Esophagus muscularis mucosa (tissue), 4 donors: Measurements from ENCODE around the gene SDK1. TPM values are rescaled to one million over a fixed set of nuclear protein-coding genes. Genes with fewer than 3 reads are reported as not detected.

ENCODE experiments used
- DNase-seq: peaks from one replicate; pipeline ENCODE4 v3.0.0-alpha.2; 2017; ENCODE audit errors: extremely low spot score
- H3K27ac ChIP-seq, 4 donors: fragments of 200-600 bp; sonication (generic); replicated peaks in 1 of 4; 1 replicate in 3 of 4; 2 replicates in 1 of 4; pipeline ENCODE4 v1.5.1; 2016 to 2019; ENCODE audit warnings: mild to moderate bottlenecking in 1 of 4
- H3K27me3 ChIP-seq, 4 donors: fragments of 200-600 bp; sonication (generic); one replicate each; pipeline versions ENCODE4 v1.5.1 to v1.6.0; 2016 to 2019
- H3K36me3 ChIP-seq, 4 donors: fragments of 200-600 bp; sonication (generic); one replicate each; pipeline ENCODE4 v1.5.1; 2016 to 2019
- H3K4me1 ChIP-seq, 4 donors: fragments of 200-600 bp; sonication (generic); one replicate each; pipeline ENCODE4 v1.5.1; 2016 to 2019
- H3K4me3 ChIP-seq, 4 donors: fragments of 200-600 bp; sonication (generic); 1 replicate in 2 of 4; 2 replicates in 2 of 4; pipeline ENCODE4 v1.5.1; 2016 to 2019; ENCODE audit warnings: mild to moderate bottlenecking in 4 of 4, moderate library complexity in 1 of 4
- H3K9me3 ChIP-seq, 4 donors: fragments of 200-600 bp; sonication (generic); 1 replicate in 3 of 4; 2 replicates in 1 of 4; pipeline ENCODE4 v1.5.1; 2016 to 2019
- EP300 ChIP-seq: sonication (generic); formaldehyde crosslinking; IDR thresholded peaks from one replicate; pipeline ENCODE4 v1.6.1; 2017; ENCODE audit warnings: antibody characterized with exemption
- POLR2A ChIP-seq: fragments of 450-650 bp; IDR thresholded peaks from one replicate; pipeline ENCODE4 v1.6.1; 2017; ENCODE audit warnings: antibody characterized with exemption, moderate library complexity, mild to moderate bottlenecking, low read depth
- POLR2AphosphoS5 ChIP-seq, 2 donors: sonication (generic); formaldehyde crosslinking; IDR thresholded peaks; one replicate each; pipeline ENCODE4 v1.6.1; 2017; ENCODE audit warnings: antibody characterized with exemption in 2 of 2
- WGBS: methylation state at CpG from one replicate; pipeline ENCODE4 v1.1.5; 2018; 5-methylcytosine and 5-hydroxymethylcytosine counted together
- intact Hi-C: fragments of 100-400 bp; cut with DNase I; formaldehyde crosslinking; loops from one replicate; pipeline ENCODE4 v1.15.1; 2023
- total RNA-seq, 4 donors: library from RNA; depleted of rRNA; stranded (reverse); fragments of >200 nt; gene quantifications; one replicate each; pipeline versions ENCODE4 v1.1.0 to v1.2.1, GENCODE V29; 2016
- TF ChIP-seq, protein P1 (sequence below), 3 experiments: fragments of 200-600 bp in 2 of 3; fragments of 450-650 bp in 1 of 3; sonication (generic) in 2 of 3; IDR thresholded peaks; one replicate each; pipeline ENCODE4 v1.5.1; 2017 to 2019; ENCODE audit warnings: antibody characterized with exemption in 3 of 3, mild to moderate bottlenecking in 2 of 3, moderate library complexity in 1 of 3

SDK1 gene, protein sequence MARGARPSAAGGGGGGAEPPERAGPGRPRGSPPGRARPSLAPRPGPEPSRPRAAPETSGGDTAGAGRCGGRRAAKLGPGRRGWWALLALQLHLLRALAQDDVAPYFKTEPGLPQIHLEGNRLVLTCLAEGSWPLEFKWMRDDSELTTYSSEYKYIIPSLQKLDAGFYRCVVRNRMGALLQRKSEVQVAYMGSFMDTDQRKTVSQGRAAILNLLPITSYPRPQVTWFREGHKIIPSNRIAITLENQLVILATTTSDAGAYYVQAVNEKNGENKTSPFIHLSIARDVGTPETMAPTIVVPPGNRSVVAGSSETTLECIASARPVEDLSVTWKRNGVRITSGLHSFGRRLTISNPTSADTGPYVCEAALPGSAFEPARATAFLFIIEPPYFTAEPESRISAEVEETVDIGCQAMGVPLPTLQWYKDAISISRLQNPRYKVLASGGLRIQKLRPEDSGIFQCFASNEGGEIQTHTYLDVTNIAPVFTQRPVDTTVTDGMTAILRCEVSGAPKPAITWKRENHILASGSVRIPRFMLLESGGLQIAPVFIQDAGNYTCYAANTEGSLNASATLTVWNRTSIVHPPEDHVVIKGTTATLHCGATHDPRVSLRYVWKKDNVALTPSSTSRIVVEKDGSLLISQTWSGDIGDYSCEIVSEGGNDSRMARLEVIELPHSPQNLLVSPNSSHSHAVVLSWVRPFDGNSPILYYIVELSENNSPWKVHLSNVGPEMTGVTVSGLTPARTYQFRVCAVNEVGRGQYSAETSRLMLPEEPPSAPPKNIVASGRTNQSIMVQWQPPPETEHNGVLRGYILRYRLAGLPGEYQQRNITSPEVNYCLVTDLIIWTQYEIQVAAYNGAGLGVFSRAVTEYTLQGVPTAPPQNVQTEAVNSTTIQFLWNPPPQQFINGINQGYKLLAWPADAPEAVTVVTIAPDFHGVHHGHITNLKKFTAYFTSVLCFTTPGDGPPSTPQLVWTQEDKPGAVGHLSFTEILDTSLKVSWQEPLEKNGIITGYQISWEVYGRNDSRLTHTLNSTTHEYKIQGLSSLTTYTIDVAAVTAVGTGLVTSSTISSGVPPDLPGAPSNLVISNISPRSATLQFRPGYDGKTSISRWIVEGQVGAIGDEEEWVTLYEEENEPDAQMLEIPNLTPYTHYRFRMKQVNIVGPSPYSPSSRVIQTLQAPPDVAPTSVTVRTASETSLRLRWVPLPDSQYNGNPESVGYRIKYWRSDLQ (N-terminal part only)
- total RNA-seq: 10 to 100 TPM in 2 of 4 donors, 1 to 10 TPM in 2; 7.8 to 18.6 (median 12.0) TPM

DNA sequence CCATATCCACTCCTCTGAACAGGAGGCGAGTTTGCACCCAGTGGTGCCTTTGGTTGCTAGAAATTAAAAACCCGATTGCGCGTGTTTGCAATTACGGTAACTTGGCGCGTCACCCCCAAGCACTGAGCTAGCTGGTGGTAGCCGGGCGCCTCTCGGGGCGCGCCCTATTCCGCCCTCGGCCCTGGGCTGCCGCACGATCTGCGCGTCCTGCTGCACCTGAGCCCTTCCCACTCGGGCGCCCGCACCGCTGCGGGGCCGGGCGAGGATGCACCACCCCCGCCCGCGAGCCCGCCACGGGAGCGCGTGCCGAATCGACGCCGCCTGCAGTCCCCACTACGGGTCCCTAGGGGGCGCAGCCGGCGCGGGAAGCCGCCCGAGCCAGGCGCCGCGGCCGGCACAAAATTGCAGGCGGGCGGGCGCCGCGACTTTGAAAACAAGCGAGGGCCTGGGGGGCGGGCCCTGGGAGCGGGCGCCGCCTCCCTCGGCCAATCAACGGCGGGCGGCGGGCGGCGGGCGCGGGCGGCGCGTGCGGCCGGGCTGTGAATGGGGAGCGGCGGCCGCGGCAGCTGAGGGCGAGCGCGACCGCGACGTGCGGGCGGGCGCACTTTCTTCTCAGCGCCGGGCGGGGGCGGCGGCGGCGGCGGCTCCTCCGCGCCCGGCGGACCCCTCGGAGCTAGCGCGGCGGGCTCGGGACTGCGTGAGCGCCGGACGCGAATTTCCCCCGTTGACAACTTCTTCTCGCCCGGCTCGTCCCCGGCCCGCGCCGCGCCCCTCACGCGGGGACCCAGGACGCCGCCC is at the start of gene SDK1:
SDK1 (plus strand) TSS at position 602 of the 798 bp plus-strand sequence. CDS start 335 bp downstream, outside the sequence.
- Histone ChIP-seq H3K27me3 (peaks cover 0 to 8% (median 0%) of the 10 kb centered on the region in 4 donors), H3K4me3 (peak within 1 kb of the TSS; percentile 64 to 91 (median 70)), H3K4me1 (peaks cover 8 to 29% (median 27%) of the 10 kb centered on the region in 4 donors), H3K27ac (peak within 1 kb of the TSS; percentile 45 to 66 (median 64)), H3K9me3 (no peaks in the 10 kb centered on the region), H3K36me3 (no peaks in the 10 kb centered on the region)
- WGBS: 3% methylated on average over 18 of the region's 119 CpGs
- TF ChIP-seq EP300 (no peak), POLR2AphosphoS5 (IDR thresholded peaks at IDR 0.05) (peak in 1 of 2 donors; percentile 59), POLR2A (no peak)
- TF ChIP-seq, protein P1, sequence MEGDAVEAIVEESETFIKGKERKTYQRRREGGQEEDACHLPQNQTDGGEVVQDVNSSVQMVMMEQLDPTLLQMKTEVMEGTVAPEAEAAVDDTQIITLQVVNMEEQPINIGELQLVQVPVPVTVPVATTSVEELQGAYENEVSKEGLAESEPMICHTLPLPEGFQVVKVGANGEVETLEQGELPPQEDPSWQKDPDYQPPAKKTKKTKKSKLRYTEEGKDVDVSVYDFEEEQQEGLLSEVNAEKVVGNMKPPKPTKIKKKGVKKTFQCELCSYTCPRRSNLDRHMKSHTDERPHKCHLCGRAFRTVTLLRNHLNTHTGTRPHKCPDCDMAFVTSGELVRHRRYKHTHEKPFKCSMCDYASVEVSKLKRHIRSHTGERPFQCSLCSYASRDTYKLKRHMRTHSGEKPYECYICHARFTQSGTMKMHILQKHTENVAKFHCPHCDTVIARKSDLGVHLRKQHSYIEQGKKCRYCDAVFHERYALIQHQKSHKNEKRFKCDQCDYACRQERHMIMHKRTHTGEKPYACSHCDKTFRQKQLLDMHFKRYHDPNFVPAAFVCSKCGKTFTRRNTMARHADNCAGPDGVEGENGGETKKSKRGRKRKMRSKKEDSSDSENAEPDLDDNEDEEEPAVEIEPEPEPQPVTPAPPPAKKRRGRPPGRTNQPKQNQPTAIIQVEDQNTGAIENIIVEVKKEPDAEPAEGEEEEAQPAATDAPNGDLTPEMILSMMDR (IDR thresholded peaks at IDR 0.05): peak; percentile 93 to 96 (median 95)
- intact Hi-C loops: loop anchor here (2.0 kb wide), 1 partner anchor 598 kb away; no protein-coding TSS in a partner anchor
- peak; percentile 94 for DNase-seq

DNA sequence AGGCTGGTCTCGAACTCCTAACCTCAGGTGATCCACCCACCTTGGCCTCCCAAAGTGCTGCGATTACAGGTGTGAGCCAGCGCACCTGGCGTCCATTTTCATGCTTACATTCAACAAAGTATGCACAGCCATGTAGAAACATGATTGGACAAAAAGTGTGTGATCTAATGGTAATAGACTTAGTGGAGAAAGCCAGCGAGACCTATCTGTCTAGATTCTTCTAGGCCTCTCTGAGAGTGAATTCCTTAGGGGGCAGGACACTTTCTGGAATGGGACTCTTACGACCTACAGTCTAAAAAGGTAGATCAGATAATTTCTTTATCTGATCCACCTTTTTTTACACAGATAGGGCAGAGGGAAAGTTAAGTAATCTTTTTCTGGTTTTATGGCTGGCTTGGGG is 46.3 kb upstream of the SDK1 start:
- no peaks in the 10 kb centered on the region for H3K36me3 ChIP-seq
- H3K4me1 ChIP-seq: peaks cover 0 to 3% (median under 1%) of the 10 kb centered on the region in 4 donors
- H3K9me3 ChIP-seq: peaks cover 0 to 6% (median 3%) of the 10 kb centered on the region in 4 donors
- WGBS: 87% methylated on average over 6 of the region's 6 CpGs
- H3K27me3 ChIP-seq: no peaks in the 10 kb centered on the region
- H3K4me3 ChIP-seq: no peak overlapping the region
- H3K27ac ChIP-seq: no peak overlapping the region
- DNase-seq: no peak
- TF ChIP-seq, protein P1 (IDR thresholded peaks at IDR 0.05): no peak
- no peak for TF ChIP-seq POLR2AphosphoS5 (IDR thresholded peaks at IDR 0.05)
- no peak for TF ChIP-seq EP300
- no peak for TF ChIP-seq POLR2A
- intact Hi-C loops: no loop called here

DNA sequence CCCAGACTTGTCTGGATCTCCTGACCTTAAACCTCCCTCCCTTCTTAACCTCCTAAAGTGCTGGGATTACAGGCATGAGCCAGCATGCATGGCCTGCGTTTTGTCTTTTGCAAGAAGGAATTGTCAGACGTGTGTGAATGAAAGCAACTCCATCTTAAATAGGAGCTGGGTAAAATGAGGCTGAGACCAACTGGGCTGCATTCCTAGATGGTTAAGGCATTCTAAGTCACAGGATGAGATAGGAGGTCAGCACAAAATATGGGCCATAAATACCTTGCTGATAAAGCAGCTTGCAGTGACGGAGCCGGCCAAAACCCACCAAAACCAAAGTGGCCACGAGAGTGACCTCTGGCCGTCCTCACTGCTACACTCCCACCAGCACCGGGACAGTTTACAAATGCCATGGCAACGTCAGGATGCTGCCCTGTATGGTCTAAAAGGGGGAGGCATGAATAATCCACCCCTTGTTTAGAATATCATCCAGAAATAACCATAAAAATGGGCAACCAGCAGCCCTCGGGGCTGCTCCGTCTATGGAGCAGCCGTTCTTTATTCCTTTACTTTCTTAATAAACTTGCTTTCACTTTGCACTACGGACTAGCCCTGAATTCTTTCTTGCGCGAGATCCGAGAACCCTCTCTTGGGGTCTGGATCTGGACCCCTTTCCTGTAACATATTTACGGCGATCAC is 41.2 kb upstream of the SDK1 start:
- WGBS: 27% methylated on average over 17 of the region's 17 CpGs
- DNase-seq: no peak
- Histone ChIP-seq H3K27ac (peak overlapping the region; percentile 53 to 67 (median 64)), H3K27me3 (no peaks in the 10 kb centered on the region), H3K4me3 (peak overlapping the region; percentile 55 to 63 (median 60)), H3K4me1 (peaks cover 0 to 10% (median 5%) of the 10 kb centered on the region in 4 donors), H3K9me3 (no peaks in the 10 kb centered on the region), H3K36me3 (no peaks in the 10 kb centered on the region)
- TF ChIP-seq POLR2A (no peak), POLR2AphosphoS5 (IDR thresholded peaks at IDR 0.05) (no peak), EP300 (no peak)
- TF ChIP-seq, protein P1 (IDR thresholded peaks at IDR 0.05): no peak
- intact Hi-C loops: no loop called here
